HG03520 (cell line): ENCODE measurements around the gene BTBD9.
"Not testable (repeated sequence)": the region's sequence is repeated elsewhere in the genome, so short reads cannot be mapped to it uniquely, and the experiment has no call there.

ENCODE experiments used
- ATAC-seq: cut with Tn5 transposase; IDR thresholded peaks from one replicate; pipeline ENCODE4 v1.9.1; 2021; ENCODE audit warnings: mild to moderate bottlenecking, moderate library complexity; ENCODE audit not compliant: unreplicated experiment

The BTBD9 gene

GRCh38 chr6:38650207-38650752 is 10.6 kb upstream of the BTBD9 start:
- no peak for ATAC-seq

- no peak for ATAC-seq
Observed at GRCh38 chr6:38649744-38650143, 10.0 kb upstream of the BTBD9 start.

- no peak for ATAC-seq
Observed at GRCh38 chr6:38648629-38649028, 8.9 kb upstream of the BTBD9 start.

GRCh38 chr6:38646166-38646878 is 6.6 kb upstream of the BTBD9 start:
- no peak for ATAC-seq

GRCh38 chr6:38644951-38645350 is 5.2 kb upstream of the BTBD9 start:
- no peak for ATAC-seq

GRCh38 chr6:38640216-38640909 is 634 bp upstream of the BTBD9 start:
- peak; percentile 37 for ATAC-seq

- ATAC-seq = no peak
Observed at GRCh38 chr6:38638941-38639497, 710 bp downstream of the BTBD9 start.

GRCh38 chr6:38637756-38638155 is 2.0 kb downstream of the BTBD9 start:
- no peak for ATAC-seq

- no peak for ATAC-seq
Observed at GRCh38 chr6:38636027-38636426, 3.7 kb downstream of the BTBD9 start.

GRCh38 chr6:38634518-38634917 is 5.2 kb downstream of the BTBD9 start:
- ATAC-seq = no peak

- no peak for ATAC-seq
Observed at GRCh38 chr6:38632490-38632889, 7.2 kb downstream of the BTBD9 start.

GRCh38 chr6:38631186-38631783 is 8.4 kb downstream of the BTBD9 start:
- no peak for ATAC-seq

GRCh38 chr6:38625217-38625616 is 14.5 kb downstream of the BTBD9 start:
- no peak for ATAC-seq

- ATAC-seq = not testable (repeated sequence)
Observed at GRCh38 chr6:38619342-38619741, 20.4 kb downstream of the BTBD9 start.

GRCh38 chr6:38618301-38618700 is 21.4 kb downstream of the BTBD9 start:
- ATAC-seq = not testable (repeated sequence)

- ATAC-seq = no peak
Observed at GRCh38 chr6:38617856-38618255, 21.9 kb downstream of the BTBD9 start.

GRCh38 chr6:38612143-38612965 is 27.4 kb downstream of the BTBD9 start:
- no peak for ATAC-seq

- no peak for ATAC-seq
Observed at GRCh38 chr6:38610050-38610625, 29.6 kb downstream of the BTBD9 start.

- no peak for ATAC-seq
Observed at GRCh38 chr6:38604700-38605099, 35.0 kb downstream of the BTBD9 start.

GRCh38 chr6:38603966-38604365 is 35.8 kb downstream of the BTBD9 start:
- ATAC-seq = no peak
